Activated CD4-positive, alpha-beta T cell treated with anti-CD3 and anti-CD28 coated beads, Interleukin-2, amount 50 U/mL, for 48 hours (primary cell): ENCODE measurements around the gene ARNT2.

Experiments
- DNase-seq, 2 experiments: peaks; one replicate each; pipeline ENCODE4 v3.0.0-alpha.2; 2020

ARNT2 gene

DNA sequence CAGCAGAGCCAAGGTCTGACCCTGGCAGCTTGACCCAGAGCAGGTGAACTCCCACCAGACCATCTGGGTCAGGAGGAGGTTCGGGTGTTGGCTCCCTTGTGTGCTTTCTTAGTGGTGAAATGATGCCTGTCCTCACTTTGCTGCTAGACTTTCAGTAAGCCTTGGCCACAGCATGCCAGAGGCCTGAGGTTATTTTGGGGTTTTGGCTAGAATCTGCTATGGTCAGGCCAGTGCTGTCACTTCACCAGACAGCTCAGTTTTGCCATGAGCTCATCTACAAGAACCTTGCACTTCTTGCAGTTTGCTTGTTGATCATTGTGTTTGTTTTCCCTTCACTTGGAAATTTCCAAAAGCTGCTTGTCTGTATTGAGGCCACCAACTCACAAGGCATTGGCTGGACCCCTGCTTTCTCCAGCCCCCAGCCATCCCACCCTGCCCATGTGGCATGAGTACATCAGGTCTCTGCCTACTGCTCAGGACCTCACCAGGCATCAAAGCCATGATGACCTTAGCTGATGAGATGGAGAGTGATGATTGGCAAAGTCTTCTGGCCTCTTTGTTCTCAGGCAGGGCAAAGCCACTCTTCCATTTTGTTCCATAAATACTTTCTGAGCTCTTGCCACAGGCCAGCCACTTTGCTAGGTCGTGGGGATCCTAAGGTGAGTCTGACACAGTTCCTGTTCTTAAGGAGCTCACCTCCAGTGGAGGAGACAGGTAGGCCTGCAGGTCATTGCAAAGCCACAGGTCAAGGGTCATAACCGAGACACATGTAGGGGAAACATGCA lies 122.6 kb downstream of the ARNT2 start:
- DNase-seq, result no peak

DNA sequence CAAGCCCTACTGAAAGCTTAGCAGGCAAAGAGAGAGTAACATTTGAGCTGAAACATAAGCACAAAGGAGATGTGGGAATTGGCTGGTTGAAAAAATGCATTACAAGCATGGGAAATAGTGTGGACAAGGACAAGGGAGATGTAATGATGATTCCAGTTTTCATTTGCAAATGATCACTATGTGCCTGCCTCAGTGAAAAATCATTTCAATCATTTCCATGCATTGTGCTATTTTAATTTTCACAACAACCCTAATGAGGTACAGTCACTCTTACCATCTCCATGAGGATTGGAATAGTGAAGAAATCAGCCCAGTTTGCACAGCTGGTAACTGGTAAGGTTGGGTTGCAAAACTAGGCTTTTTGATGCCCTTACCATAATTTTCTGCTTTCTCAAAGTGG lies 123.2 kb downstream of the ARNT2 start:
- no peak for DNase-seq

DNA sequence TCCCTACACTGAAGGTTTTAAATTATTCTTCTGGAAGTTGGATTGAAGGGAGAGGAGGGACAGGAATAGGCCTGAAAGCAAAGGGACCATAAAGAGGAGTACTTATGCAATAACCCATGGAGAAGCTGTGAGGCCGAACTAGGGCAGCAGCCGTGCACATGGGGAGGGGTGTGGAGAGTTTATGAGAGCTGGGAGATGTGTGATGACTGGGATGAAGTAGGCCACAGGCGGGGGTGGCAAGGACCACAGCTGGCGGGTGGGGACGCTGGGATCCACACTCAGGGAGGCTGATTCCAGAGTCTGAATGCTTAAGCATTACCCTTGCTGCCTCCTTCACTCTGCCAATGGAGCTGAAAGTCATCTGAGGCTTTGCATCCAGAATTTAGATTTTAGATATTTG lies 123.8 kb downstream of the ARNT2 start:
- DNase-seq, result no peak

DNA sequence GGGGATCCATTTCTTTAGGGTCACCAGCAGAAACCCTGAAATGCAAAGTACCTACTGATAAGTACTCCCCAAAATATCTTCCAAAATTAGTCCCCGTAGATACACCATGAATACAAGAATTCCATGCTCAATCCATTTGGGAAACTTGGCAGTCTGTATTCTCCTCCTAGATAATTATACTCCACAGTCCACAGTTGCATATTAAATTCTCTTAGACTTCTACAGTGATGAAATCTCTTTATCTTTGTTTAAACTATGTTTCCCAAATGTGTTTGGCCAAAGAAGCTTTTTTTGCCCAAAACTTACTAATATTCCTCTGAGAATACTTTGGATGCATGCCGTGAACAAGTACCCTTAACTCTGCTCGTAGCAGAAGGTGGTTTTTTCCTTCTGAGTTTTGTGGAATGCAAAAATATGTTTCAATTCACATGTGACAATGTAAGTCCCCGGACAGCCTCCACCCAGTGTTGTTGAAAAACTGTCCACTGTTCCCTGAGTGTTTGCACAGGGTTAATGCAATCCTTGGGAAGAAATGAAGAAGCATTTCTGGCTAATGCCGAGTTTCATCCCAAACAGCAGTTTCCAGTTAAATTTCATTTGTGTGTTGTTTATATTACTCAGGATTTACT lies 126.7 kb downstream of the ARNT2 start:
- no peak for DNase-seq

DNA sequence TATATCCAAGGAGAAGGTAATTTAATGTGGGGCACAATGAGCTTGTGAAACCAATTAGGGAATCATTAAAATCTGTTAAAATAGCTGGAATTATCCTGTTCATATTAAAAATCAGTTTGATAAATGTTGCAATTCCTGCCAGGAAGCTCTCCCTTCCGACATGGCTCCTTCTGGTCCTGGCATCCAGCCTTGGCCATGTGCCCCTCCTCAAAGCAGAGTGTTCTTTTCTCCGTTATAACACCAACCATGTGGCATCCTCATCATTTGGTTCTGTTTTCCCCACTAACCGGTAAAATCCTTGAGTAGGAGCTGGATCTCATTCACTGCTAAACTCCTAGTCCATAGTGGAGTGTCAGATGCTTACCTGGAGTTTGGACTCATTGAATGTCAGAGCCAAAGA lies 127.2 kb downstream of the ARNT2 start:
- DNase-seq, result no peak

DNA sequence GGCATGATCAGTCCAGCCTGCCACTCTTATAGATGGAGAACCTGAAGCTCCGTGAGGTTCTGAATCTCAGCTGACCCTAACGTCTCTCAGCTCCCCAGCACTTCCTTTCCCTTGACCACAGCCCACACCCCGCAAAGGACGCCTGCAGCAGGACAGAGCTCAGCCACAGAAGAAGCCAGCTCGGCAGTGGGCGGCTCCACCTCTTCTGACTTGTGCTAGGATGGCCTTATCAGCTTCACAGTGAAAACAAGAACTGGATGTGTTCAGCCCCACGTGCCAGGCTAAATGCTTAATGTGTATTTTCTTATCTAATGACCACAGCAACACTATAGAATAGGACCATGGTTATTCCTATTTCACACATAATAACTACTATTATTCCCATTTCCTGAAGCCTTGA lies 127.6 kb downstream of the ARNT2 start:
- no peak for DNase-seq

DNA sequence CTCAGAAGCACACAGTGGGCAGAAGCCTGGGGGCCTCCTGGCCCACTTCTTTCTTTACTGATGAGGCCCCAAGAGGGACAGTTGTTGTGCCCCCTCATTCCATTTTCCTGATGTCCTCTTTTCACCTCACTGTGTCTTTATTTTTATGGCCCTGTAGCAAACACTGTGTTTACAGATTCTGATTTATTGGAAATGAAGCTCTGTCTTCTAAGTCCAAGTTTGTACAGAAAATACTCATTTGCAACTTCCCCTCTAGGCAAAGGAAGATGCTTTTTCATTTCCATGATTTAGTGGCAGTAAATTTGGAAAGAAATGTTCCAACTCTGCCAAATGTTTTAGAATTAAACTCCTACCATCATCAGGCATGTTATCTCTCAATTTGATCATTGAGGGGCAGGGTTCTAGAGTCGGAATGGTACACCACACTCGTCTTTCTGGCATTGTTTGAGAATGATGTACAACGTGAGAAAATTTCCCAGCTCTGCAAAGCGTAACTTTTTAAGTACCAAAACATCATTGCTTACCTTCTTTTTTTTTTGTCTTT lies 129.7 kb downstream of the ARNT2 start:
- DNase-seq, result no peak

DNA sequence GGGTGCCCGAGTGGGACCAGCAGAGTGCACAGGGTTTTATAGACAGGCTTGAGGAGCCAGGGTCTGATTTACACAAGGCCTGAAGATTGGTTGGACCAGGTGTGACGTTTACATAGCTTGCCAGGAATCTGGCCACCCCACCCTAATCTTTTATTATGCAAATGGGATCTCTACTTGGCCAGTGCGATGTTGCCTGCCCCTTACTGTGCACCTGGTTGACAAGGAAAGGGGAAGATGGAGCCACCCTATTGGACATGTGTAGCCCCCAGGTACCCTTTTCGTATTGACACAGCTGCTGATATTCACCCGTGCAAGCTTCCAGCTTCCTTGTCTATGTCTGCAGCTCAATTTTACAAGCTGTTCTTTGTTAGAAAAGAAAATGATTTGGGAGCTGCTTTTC lies 132.0 kb downstream of the ARNT2 start:
- no peak for DNase-seq

DNA sequence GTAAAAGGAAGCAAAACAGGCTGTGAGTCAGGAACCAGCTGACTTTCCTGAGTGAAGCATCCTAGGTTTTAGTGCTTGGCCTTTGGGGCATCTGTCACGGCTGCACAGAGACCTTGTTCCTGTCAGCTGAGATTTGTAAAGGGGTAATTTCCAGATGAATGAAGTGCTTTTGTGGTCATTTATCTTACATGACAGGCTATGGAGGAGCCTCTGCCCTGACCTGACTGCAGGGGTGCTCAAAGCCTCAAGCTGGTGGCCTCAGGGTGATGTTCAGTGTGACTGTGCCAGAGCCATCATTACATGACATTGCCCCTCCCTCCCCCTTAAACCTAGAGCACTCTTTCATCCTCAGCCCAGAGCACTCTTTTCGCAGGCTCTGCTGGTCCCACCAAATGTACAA lies 132.5 kb downstream of the ARNT2 start:
- no peak for DNase-seq

DNA sequence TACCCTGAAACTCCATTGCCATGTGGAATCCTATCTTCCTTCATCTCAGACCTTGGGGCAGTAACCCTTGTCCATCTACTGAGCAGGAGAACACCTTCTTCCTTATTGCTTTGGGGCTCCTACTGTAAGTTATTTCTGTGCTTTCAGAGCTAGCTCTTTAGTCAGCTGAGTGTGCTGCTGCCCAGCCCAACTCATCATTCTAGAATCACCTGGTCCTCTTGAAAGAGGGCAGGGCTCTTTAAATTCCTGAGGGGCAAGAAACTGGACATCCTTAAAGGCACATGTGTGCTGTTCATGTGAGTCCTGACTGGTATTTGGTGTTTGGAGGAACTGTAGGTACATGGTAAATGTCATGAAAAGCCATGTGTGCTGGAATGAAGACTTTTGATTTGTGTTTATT lies 140.9 kb downstream of the ARNT2 start:
- DNase-seq, result no peak

DNA sequence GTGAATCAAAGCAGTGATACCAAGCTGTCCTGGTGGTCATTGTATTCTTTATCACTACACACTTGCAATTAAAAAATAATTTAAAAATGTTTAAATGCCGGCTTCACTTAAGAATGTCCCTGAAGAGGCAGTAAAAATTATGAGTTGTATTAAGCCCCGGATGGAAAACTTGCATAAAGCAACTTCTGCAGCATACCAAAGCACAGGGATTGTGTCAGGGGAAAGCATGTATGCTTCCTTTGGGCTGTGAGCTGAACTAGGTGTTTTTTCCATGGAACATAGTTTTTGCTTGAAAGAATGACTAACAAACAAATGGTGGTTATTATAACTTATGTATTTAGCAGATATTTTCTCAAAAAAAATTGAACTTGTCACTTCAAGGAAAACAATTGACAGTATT lies 143.1 kb downstream of the ARNT2 start:
- no peak for DNase-seq

DNA sequence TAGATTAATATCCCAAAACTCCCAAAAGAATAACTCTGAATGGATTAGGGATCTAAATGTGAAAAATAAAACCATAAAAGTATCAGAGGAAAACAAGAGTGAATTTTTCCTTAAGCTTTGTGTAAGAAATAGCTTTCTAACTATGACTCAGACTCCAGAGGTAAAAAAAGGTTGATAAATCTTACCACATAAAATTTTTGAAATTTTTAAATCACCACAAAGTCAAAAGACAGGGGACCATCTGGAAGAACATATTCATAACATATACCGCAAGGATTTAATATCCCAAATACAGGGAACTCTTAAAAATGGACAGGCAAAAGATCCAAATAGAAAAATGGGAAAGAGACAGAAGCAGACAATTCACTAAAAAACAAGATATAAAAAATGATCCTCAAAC lies 145.0 kb downstream of the ARNT2 start:
- DNase-seq, result no peak

DNA sequence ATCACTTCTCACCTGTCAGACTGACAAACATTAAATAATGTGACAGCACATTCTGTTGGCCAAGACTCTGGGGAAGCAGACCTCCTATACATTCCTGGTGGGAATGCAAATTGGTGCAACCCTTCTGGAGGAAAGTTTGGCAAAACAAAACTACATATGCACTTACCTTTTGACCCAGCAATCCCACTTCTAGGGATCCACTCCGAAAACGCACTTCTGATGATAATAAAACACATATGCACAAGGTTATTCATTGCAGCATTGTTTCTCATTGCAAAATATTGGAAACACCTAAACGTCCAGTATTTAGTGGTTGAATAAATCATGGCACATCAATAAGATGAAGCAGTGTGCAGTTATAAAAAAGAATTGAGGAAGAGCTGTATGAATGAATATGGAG lies 145.5 kb downstream of the ARNT2 start:
- DNase-seq, result no peak

DNA sequence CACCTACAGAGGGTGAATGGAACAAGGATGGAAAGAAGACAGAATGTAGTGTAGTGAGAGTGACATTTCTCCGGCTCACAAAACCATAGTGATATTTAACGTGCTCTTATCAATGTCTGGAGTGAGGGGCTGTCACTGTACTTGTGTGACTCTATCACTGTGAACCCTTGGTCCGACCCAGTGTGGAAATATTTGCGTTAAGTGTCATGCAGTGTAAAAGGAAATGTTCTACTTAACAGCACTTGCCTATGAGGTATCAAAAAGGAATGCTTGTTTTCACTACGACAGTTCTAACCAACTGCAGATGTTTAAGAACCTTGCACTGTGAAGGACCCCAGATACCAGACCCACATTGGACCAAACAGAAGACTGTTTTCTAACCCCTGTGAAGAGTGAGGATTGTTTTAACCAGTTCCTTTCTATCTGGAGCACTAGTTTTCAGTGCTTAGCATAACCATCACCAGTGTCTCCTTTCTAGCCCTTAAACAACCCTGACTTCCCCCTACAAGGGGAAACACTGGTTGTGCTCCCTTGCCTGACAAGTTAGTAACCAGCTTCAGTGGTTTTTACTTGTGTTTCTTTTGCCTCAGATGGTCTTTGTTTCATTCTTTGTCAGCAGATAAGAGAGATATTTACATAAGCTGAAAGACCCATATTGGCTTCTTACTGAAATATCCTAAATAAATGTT lies 146.2 kb downstream of the ARNT2 start:
- no peak for DNase-seq

DNA sequence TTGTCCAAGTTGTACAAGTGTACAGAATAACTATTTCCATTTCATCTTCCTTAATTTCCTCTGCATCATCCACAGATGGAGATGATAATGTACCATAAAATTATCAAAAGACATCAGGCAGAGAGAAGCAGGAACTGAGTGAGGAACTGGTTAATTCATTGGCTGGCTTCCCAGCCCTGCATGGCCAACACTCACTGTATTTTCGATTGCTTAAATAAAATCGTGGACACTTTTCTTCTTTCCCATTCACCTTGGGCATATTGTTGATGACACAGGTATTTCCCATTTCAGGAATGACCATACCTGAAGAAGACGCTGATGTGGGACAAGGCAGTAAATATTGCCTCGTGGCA lies 146.7 kb downstream of the ARNT2 start:
- DNase-seq, result no peak

DNA sequence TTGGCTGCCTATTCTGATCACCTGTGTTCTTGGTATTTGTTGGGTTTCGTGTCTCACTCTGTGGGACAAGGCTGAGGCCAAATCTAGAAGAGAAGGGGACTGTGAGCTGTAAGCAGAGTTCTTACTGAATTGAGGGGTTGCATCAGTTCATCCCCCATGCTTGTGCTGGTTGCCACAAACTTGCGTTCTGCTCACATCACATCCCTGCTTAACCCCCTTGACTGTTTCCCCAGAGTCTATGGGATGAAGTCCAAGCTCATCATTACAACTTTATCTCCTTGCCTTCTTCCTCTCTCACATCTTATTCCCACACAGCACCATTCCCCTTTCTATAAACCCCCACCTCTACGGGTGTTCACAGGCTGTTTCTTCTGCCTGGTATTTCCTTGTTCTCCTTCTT lies 147.2 kb downstream of the ARNT2 start:
- DNase-seq, result no peak

DNA sequence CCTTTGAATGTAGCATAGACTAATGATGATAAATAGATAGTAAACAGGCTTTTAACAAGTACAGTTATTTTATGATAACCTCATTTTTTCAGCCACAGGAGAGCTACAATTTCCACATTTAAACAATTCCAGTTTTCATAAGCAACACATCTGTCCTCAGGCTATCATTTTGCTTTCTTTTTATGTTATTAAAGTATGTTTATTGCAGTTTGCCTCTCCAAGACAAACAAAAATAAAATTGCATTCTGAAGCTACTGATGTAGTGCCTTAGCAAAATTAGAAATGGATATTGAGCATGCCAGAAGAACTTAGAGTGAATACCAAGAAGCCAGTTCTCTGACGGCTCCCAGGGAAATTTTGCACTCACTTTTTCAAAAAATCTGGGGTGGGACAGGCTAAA lies 150.4 kb downstream of the ARNT2 start:
- no peak for DNase-seq

DNA sequence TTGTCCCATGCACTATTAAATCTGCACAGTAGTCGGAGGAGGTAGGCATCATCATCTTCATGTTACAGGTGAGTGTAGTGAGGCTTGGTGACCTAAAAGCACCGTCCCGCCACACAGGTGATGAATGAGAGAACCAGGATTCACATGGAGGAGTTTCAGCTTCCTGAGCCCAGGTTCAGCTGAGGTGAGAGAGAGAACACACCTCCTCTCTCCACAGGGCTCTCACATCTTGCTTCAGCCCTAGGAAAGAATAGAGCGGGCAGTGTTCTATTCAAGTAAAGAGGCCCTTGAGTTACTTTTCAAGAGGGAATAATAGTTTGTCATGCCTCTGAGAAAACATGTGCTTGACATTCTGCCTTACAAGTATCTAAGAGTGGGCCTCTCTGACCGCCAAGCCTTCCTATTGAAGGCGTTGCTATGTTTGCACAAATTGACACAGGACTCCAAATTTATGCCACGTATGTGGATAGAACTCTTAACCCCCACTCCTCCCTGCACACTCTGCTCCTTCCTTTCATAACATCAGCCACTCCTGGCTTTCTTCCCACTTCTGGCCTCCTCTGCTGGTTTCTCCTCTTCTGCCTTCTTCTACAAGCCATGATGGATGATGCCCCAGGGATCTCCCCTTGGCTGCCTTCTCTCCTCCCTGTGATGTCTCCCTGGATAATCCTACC lies 152.6 kb downstream of the ARNT2 start:
- no peak for DNase-seq

DNA sequence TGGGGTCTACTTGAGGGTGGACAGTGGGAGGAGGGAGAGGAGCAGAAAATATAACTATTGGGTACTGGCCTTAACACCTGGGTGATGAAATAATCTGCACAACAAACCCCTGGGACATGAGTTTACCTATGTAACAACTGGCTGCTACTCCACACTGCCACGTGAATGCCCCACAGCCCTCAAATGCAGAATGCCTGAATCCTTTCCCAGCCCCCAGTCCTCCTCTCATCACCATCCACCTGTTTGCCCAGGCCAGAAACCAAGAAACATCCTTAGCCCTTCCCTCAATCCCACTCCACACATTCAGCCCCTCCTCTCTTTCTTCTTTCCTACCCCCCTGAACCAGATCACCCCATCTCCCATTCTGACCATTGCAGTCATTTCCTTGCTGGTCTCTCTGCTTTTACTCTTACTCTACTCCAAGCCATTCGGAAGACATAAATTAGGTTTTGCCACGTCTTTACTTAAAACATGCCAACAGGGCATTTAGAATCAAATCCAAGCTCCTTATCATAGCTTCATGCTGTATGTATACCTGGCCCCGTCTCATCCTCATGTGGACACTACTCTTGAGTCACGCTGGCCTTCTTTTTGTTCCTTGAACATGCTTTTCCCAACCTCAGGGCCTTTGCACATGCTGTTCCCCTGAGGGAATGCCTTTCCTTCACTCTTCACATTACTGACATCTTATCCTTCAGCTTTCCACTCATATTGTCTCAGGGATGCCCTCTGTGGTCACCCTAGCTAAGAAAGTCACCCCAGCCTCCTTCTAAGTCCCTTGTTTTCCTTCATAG lies 153.5 kb downstream of the ARNT2 start:
- DNase-seq, result no peak

DNA sequence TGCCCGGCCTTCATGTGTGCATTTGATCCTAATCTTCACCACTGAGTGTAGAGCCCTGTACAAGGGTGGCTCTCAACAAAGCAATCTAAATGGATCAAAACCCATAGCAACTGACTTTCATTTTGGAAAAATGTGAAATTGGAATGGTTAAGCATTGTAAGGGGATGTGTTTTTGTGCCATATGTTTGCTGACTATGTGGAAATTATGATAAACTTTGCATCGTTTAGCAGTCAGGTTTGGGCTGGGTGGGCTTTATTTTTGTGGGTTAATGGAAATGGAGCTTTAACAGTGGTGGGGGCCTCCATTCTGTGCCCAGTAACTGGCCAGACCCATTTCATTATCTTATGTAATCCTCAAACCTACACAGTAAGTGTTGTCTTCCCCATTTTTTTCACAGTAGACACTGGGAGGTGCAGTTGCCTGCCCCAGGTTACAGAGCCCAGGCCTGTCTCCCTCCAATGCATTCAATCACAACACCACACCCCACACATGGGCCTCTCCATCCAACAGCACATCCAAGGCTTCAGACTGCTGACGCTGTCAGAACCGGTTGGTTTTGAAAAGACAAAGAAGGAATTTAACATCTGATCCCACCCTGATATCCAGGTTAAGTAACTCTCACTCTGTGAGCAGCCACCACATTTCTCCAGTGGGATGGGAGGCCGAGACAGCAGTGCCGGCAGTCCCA lies 154.6 kb downstream of the ARNT2 start:
- no peak for DNase-seq

DNA sequence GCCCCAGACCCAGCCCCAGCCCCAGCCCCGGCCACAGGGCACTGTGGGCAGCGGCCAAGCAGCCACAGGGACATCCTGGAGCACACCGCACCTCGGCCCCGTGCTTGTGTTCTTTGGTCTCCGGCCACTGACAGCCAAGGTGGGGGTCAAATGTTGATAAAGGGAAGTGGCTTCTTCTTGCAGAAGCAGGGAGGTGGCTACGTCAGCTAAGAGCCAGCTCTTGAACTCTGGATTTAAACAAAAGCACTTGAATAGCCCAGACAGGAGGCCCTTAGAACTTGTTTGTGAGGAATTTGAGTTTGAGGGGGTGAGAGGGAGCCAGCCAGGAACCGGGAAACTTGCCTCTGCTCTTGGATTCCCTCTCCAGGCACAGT lies 155.1 kb downstream of the ARNT2 start:
- DNase-seq, result no peak

DNA sequence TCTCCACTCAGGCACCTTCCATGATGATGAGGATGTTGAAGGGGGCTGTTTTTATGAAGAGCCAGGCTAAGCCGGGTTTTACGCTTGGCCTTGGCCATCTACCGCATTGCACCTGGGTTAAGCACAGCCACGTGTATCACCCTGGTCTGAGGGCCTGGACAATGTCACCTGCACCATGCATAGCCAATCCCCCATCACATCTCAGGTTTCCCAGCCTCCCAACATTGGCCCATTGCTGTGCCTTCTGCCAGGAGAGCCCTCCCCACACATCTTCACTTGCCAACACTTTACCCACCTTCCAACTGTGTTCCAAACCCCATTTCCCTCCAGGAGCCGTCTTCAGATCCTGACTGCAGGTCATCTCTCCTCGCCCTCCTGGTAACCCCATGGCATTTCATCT lies 155.6 kb downstream of the ARNT2 start:
- no peak for DNase-seq
